ENCODE data around the gene IL23R.

IL23R gene

GRCh38 chr1:67306547-67306946 is 140.3 kb downstream of the IL23R start:
- no peak overlapping the region for H3K4me3 ChIP-seq (ENCODE audit: low read length)
- TF ChIP-seq ZNF274 (IDR thresholded peaks at IDR 0.05; ENCODE audit: low read depth, low read length), result no peak

DNA sequence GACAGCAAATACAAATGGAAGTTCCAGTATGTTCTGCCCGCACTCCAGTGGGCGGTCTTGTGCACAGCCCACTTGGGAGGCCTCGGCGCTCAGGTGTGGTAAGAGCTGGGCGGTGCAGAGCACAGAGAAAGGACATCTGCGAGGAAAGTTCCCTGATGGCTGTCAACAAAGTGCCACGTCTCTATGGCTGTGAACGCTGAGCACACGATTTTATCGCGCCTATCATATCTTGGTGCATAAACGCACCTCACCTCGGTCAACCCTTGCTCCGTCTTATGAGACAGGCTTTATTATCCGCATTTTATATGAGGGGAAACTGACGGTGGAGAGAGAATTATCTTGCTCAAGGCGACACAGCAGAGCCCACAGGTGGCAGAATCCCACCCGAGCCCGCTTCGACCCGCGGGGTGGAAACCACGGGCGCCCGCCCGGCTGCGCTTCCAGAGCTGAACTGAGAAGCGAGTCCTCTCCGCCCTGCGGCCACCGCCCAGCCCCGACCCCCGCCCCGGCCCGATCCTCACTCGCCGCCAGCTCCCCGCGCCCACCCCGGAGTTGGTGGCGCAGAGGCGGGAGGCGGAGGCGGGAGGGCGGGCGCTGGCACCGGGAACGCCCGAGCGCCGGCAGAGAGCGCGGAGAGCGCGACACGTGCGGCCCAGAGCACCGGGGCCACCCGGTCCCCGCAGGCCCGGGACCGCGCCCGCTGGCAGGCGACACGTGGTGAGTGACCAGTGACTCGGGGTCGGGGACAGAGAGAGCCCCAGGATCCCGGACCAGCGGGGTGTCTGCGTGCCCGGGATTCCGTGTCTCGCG is 141.2 kb downstream of the IL23R start, which contains the start of gene IL12RB2:
Gene IL12RB2, plus strand, starts transcription at position 623 of the 810 bp plus-strand sequence. CDS start 12,496 bp downstream, outside the sequence.
- H3K4me3 ChIP-seq (ENCODE audit: low read length), result peak within 1 kb of the TSS; percentile 55; the same call in 1 of the 2 replicates
- no peak for TF ChIP-seq ZNF274 (IDR thresholded peaks at IDR 0.05; ENCODE audit: low read depth, low read length)

GRCh38 chr1:67308136-67308535 is 141.9 kb downstream of the IL23R start:
- no peak for TF ChIP-seq ZNF274 (IDR thresholded peaks at IDR 0.05; ENCODE audit: low read depth, low read length)
- H3K4me3 ChIP-seq (ENCODE audit: low read length), result no peak overlapping the region; the same call in 1 of the 2 replicates

Data from GM08714 (cell line).